BLaER1 (cell line): Measurements from ENCODE around the gene EVPL.
A peak's percentile ranks its signal among the peaks of the same experiment; 100 is the strongest.

Experiments
- H3K27ac ChIP-seq: shearing (Covaris generic); formaldehyde crosslinking; 2 replicates; pipeline ENCODE4 v1.8.1; 2022
- H3K27me3 ChIP-seq: shearing (Covaris generic); formaldehyde crosslinking; 2 replicates; pipeline ENCODE4 v1.8.1; 2022
- H3K36me3 ChIP-seq: shearing (Covaris generic); formaldehyde crosslinking; 2 replicates; pipeline ENCODE4 v1.8.1; 2022
- H3K4me1 ChIP-seq: shearing (Covaris generic); formaldehyde crosslinking; 2 replicates; pipeline ENCODE4 v1.8.1; 2022
- H3K4me2 ChIP-seq: shearing (Covaris generic); formaldehyde crosslinking; 2 replicates; pipeline ENCODE4 v1.8.1; 2022
- H3K4me3 ChIP-seq: shearing (Covaris generic); formaldehyde crosslinking; 2 replicates; pipeline ENCODE4 v1.8.1; 2022
- H3K9ac ChIP-seq: shearing (Covaris generic); formaldehyde crosslinking; 2 replicates; pipeline ENCODE4 v1.8.1; 2022
- H3K9me3 ChIP-seq: shearing (Covaris generic); formaldehyde crosslinking; 2 replicates; pipeline ENCODE4 v1.8.1; 2022
- H4K20me1 ChIP-seq: shearing (Covaris generic); formaldehyde crosslinking; 2 replicates; pipeline ENCODE4 v1.8.1; 2022
- Cebpa-rat ChIP-seq: shearing (Covaris generic); IDR thresholded peaks from 2 replicates; pipeline ENCODE4 v1.8.1; 2022

The EVPL gene

GRCh38 chr17:76002100-76002499, 25.0 kb downstream of the EVPL start:
- Histone ChIP-seq H3K4me3 (no peak overlapping the region), H3K4me2 (no peak overlapping the region), H3K9ac (0 out of 2 replicates have a peak overlapping the region, but pooled peaks have one; percentile 6), H3K4me1 (peaks cover 51% of the 10 kb centered on the region), H3K27me3 (no peaks in the 10 kb centered on the region), H3K36me3 (peaks cover 40% of the 10 kb centered on the region; the same call in 1 of the 2 replicates), H3K9me3 (no peaks in the 10 kb centered on the region), H3K27ac (no peak overlapping the region), H4K20me1 (no peaks in the 10 kb centered on the region)
- TF ChIP-seq Cebpa-rat = no peak

DNA sequence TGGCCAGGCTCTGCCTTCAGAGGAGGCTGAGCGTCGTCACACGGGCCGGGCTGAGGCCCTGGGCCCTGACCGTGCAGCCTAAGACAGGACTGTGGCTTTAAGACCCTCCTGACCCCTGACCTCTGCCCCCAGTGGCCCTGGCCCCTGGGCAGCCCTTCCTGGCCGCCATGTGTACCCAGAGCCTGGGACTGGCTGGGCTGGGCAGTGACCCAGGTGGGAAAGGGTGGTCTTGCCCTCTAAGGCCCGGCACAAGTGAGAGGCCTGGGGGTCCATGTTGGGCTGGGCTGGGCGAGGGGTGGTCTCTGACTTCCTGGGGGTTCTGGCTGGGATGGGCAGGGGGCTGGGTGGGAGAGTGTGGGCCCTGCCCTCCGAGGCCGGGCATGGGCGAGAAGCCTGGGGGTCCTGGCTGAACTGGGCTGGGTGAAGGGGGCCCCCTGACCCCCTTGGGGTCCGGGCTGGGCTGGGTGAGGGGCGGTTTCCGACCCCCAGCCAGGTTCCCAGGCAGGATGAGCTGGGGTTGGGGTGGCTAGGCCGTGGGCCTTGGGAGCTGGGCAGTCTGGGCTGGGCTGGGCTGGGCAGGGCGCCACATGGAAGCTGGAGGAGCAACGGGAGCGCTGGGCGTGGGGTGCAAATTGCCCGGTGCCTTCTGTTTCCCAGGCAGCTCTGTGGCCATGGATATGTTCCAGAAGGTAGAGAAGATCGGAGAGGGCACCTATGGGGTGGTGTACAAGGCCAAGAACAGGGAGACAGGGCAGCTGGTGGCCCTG, 26.2 kb downstream of the EVPL start, which contains the start of gene CDK3:
Gene CDK3 (plus strand): TSS at position 101 of the 767 bp plus-strand sequence. CDS start 571 bp downstream, at position 672.
- H3K4me1 ChIP-seq = peaks cover 51% of the 10 kb centered on the region
- H3K27ac ChIP-seq = peak within 1 kb of the TSS; percentile 54
- H3K4me3 ChIP-seq = no peak within 1 kb of the TSS
- H3K4me2 ChIP-seq = peak within 1 kb of the TSS; percentile 7; the same call in 1 of the 2 replicates
- H3K36me3 ChIP-seq = peaks cover 41% of the 10 kb centered on the region; the same call in 1 of the 2 replicates
- TF ChIP-seq Cebpa-rat = no peak
- no peaks in the 10 kb centered on the region for H3K27me3 ChIP-seq
- H3K9ac ChIP-seq = 0 out of 2 replicates have a peak within 1 kb of the TSS, but pooled peaks have one; percentile 6
- H4K20me1 ChIP-seq = no peaks in the 10 kb centered on the region
- no peaks in the 10 kb centered on the region for H3K9me3 ChIP-seq

GRCh38 chr17:76000016-76000754, 26.9 kb downstream of the EVPL start:
- H3K27me3 ChIP-seq = no peaks in the 10 kb centered on the region
- no peak overlapping the region for H3K9ac ChIP-seq
- peak overlapping the region; percentile 7; the same call in 1 of the 2 replicates for H3K4me2 ChIP-seq
- peak overlapping the region; percentile 54 for H3K27ac ChIP-seq
- H3K9me3 ChIP-seq = no peaks in the 10 kb centered on the region
- H3K4me1 ChIP-seq = peaks cover 45% of the 10 kb centered on the region
- peaks cover 49% of the 10 kb centered on the region for H3K36me3 ChIP-seq
- no peak overlapping the region for H3K4me3 ChIP-seq
- no peak for TF ChIP-seq Cebpa-rat
- H4K20me1 ChIP-seq = no peaks in the 10 kb centered on the region

- Histone ChIP-seq H3K4me3 (no peak overlapping the region), H3K27me3 (no peaks in the 10 kb centered on the region), H3K4me2 (0 out of 2 replicates have a peak overlapping the region, but pooled peaks have one; percentile 91), H3K4me1 (peaks cover 34% of the 10 kb centered on the region), H3K36me3 (peaks cover 56% of the 10 kb centered on the region), H3K27ac (no peak overlapping the region), H4K20me1 (no peaks in the 10 kb centered on the region), H3K9ac (no peak overlapping the region), H3K9me3 (no peaks in the 10 kb centered on the region)
- TF ChIP-seq Cebpa-rat = no peak
These were observed 28.7 kb downstream of the EVPL start for GRCh38 chr17:75998327-75998795.

GRCh38 chr17:75996665-75997590, 30.2 kb downstream of the EVPL start:
- Histone ChIP-seq H4K20me1 (no peaks in the 10 kb centered on the region), H3K9ac (peak overlapping the region; percentile 67), H3K27ac (peak overlapping the region; percentile 78), H3K4me2 (peak overlapping the region; percentile 91), H3K27me3 (no peaks in the 10 kb centered on the region), H3K36me3 (peaks cover 56% of the 10 kb centered on the region), H3K9me3 (no peaks in the 10 kb centered on the region), H3K4me1 (peaks cover 34% of the 10 kb centered on the region), H3K4me3 (peak overlapping the region; percentile 25; the same call in 1 of the 2 replicates)
- TF ChIP-seq Cebpa-rat = no peak

- Histone ChIP-seq H3K4me2 (no peak overlapping the region), H3K27ac (no peak overlapping the region), H3K4me3 (no peak overlapping the region), H3K4me1 (peaks cover 34% of the 10 kb centered on the region), H3K9ac (no peak overlapping the region; the same call in 1 of the 2 replicates), H3K9me3 (no peaks in the 10 kb centered on the region), H3K27me3 (no peaks in the 10 kb centered on the region), H4K20me1 (no peaks in the 10 kb centered on the region), H3K36me3 (peaks cover 60% of the 10 kb centered on the region)
- no peak for TF ChIP-seq Cebpa-rat
These were observed 31.7 kb downstream of the EVPL start for GRCh38 chr17:75995385-75995925.

- Histone ChIP-seq H3K27ac (no peak overlapping the region), H3K4me3 (no peak overlapping the region), H3K27me3 (no peaks in the 10 kb centered on the region), H3K9me3 (no peaks in the 10 kb centered on the region), H3K36me3 (peaks cover 61% of the 10 kb centered on the region), H3K4me1 (peaks cover 28% of the 10 kb centered on the region), H3K9ac (no peak overlapping the region), H3K4me2 (no peak overlapping the region), H4K20me1 (no peaks in the 10 kb centered on the region)
- TF ChIP-seq Cebpa-rat = no peak
These were observed 32.2 kb downstream of the EVPL start for GRCh38 chr17:75994802-75995370.

DNA sequence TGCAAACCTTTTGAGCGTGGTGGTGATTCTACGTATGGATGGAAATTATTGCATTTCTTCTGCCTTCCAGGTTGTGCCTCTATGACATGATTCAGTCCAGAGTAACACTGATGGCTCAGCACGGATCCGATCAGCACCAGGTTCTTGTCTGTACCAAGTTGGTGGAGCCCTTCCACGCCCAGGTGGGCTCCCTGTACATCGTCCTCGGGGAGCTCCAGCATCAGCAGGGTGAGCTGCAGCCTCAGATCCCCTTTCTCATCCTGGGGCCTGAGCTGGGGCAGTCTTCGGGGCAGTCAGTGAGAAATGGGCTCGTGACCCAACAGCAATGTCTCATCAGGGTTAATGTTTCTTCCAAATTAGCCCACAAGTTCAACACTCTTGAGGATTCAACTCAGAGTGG, 35.7 kb downstream of the EVPL start:
- Histone ChIP-seq H3K4me1 (peaks cover 6% of the 10 kb centered on the region), H4K20me1 (no peaks in the 10 kb centered on the region), H3K27ac (no peak overlapping the region), H3K4me3 (no peak overlapping the region), H3K4me2 (no peak overlapping the region), H3K9me3 (no peaks in the 10 kb centered on the region), H3K36me3 (peaks cover 77% of the 10 kb centered on the region), H3K27me3 (no peaks in the 10 kb centered on the region), H3K9ac (no peak overlapping the region)
- TF ChIP-seq Cebpa-rat = no peak
